Right forelimb (tissue), 1 donor: ENCODE results near the gene PLXNA4.
A peak's percentile ranks its signal among the peaks of the same experiment; 100 is the strongest.

Source experiments
- DNase-seq: peaks from one replicate; pipeline ENCODE4 v3.0.0-alpha.2; 2018

The PLXNA4 gene

DNA sequence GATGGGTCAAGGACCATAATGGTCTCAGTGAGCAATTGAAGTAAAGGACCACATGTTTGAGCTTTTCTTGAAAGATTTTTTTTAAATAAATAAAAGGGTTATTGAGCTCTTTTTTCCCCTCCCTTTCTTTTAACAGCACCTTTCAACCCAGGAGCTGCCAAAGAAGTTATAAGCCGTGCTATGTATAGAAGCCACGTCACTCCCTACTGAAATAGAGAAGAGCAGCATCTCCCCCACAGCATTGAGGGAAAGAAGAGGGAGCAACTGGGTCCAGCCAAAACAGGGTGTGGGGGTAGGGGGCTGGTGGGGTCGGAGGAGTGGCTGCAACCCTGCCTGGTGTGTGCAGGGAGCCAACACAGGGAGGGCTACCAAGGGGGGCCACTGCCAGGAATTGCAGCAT is 227.2 kb downstream of the PLXNA4 start:
- DNase-seq: no peak

DNA sequence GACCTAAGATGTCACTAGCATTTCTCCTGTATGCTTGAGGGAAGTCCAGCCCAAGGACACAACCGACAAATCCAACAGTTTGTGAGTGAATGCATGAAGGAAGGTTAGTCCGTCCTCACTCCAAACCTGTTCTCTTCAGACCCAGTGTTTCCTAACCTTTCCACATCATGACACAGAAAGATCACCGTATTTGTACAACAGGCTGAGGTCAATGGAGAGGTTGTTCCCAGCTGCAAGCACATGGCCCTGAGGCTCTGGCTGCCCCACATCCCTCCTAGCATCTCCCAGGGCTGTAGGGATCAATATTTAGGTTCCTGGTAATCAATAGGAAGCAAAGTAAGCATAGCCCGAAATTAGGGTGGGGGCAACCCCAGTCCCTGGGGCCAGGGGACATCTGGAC is 227.9 kb downstream of the PLXNA4 start:
- no peak for DNase-seq

DNA sequence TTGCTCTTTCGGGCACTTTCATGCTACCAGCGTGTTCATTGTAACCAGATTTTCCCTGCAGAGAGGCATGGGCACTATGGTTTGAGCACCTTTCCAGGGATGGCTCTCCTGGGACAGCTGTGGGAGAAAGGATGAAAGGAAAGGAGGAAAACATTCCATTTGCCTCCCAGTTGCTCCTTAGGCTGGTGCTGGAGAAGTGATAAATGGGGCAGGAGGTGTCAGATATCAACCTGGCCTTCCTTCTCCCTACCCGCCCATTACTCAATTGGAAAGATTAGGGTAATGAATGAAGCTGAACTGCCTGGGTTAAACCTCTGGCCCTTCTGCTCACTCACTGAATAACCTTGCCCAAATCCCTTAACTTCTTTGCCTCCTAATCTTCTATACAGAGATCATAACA is 228.4 kb downstream of the PLXNA4 start:
- DNase-seq: no peak

DNA sequence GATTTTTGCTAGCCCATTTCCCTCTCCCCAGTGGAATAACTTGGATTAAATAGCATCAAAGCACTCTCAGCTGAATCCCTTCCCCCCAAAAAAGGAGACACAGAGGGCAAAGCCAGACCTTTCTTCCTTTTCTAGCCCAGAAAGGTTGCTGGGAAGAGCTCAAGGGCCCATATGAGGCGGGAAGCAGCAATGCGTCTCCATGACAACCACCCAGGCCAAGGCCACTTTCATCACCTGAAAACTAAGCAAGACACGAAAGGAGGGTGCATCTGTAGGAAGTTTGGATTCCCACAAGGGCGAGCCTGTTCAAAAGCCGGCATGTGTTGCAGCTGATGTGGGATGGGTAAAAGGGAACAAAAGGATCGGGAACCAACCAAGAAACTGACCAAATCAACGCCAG is 229.1 kb downstream of the PLXNA4 start:
- no peak for DNase-seq

DNA sequence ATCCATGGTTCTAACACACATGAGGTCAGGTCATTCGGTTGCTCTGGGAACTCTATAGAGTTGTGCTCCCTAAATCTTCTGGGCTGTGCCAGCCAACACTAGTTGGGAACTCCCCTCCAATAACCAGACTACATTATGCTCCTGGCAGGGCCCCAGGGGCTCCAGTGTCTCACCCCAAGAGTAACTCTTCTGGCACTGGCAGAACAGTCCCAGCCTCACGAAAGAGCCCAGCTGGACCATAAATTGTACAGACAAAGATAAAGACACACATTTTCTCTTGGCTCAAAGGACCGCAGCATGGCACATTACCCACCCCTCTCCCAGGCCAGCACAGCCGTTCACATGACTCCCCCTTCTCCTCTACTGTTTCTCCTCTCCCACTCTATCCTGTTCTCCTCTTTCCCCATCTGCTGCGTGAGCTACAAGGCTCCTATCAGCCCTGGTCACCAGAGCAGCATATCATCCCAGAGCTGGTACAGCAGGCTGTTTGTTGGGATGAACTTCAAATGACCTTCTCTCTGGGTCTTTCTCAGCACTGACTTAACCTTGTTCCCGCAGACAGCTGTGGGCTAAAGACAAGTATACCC is 230.6 kb downstream of the PLXNA4 start:
- DNase-seq: no peak

DNA sequence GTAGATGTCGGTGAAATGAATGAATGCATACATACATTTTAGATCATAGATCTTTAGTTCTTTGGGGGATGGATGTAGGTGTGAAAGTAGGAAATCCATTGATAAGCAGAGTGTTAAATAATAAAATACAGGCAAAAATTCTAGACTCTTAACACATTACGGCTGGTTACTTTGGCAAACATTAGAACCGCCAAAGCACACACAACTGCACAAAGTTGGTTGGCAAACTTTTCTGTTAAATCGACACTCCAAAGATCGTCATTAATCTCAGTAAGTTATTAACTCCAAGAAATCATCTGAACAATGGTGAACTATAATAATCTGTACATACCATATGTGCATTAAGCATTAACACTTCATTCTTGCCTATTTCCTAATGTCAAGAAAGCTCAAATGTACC is 231.2 kb downstream of the PLXNA4 start:
- DNase-seq: no peak

DNA sequence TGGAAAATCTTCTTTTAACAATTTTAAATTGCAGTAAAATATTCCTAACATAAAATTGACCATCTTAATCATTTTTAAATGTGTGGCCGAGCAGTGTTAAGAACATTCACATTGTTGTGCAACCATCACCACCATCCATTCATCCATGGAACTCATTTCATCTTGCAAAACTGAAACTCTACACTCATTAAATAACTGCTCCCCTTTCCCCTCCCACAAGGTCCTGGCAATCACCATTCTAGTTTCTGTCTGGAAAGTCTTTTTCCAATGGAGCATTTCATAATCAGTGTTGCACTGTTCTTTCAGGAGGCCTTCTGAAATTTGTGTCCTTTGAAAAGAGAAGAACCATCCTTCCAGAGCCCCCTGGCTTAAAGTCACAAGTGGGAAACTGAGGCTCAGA is 233.1 kb downstream of the PLXNA4 start:
- DNase-seq: no peak

DNA sequence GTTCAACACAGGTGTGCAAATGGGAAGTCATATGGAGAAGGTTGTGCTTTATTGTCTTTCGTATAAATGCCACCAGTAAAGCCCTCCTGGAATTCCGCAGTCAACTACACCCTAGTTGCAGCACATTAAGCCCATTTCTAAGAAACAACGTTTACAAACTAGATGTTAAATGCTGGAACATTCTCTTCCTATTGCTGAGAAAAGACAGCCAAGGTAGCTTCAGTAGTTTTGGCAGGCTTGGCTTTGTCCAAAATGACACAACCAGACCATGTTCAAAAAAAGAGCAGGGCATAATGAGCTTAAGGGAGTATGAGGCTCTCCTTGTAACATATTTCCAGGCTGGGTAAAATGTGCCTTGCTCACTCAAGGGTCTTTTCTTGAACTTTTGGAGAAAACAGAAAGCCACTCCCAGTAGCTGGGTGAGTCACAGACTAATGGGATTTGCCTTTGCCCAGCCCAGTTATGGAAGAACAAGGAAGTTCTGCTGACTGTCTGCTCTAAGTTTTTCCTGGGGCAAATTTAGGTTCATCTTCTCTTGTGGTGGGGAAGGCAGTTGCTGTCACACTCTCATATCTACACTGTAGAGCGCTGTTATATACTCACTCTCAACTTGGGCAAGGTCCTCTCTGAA is 238.7 kb downstream of the PLXNA4 start:
- no peak for DNase-seq

DNA sequence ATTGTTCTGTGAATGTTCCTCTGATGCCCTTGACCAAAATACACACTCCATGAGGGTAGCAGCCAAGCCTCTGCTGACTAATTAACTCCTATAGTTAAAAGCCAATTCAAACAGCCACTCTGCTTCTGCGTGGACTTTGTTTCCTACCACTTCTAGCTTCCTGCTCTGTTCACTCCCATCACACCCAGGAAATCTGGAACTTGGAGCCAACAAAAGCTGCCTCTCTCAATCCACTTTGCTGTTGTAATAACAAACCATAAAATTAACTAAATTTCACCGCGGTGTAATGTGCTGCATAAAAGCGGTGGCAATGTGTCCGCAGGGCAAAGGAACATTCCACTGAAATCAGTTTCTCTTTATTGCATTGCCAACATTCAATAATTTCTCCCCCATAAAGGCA is 239.5 kb downstream of the PLXNA4 start:
- no peak for DNase-seq

DNA sequence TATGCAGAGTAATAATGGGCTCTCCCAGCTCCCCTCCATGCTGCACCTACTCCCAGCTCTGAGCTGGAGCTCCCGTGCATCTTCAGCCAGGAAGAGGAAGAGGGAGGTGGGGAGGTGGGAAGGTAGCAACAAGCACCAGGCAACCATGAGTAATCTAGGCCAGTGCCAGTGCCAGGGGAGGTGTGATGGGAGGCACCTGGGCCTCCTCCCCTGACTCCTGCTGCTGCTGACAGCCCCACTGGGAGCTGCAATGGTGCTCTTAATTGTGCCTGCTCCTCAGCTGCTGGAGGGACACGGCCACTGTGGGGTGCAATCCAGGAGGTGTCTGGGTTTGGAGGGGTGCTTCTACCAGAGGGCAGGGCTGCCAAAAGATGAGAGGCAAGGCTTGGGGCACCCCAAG is 243.0 kb downstream of the PLXNA4 start:
- no peak for DNase-seq

DNA sequence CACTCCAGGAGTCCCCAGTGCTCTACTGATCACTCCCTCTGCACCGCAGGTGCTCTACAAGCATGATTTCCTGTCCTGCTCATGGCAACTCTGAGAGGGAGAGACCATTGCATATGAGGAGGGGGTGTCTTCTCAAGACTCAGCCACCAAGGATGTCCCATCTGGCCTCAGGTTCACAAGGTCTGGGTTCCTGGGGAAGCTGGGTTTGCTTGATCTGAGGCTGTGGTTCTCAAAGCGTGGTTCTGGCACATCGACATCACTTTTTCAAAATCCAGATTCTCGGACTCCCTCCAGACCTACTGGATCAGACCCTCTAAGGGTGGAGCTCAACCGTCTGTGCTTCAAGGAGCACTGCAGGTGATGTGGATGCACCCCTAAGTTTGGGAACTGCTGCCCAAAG is 247.5 kb downstream of the PLXNA4 start:
- DNase-seq: no peak

DNA sequence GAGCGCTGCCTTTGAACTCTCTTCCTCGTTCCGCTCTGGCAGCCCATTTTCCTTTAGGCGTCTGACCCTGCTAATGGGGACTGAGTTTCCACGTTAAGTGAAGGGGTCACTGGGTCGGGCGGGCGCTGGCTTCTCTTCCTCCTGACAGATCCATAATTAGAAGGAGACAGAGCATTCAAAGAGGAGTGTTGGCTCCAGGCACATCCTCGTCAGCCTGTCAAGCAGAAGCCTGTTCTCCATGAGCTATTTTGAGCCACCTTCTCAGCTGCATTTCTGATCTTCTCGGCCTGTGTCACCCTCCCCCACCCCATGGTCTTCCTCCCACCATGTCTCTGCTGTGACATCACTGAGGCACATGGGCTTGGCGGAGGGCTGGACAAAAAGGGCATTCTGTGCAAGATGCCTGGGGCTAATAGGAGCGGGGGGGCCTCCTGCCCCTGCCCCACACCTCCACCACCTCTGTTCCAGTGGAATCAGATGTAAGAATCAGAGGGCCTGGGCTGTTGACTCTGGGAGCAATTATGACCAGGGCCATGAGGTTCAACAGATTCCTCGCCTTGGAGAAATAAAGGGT is 248.1 kb downstream of the PLXNA4 start:
- DNase-seq: no peak

DNA sequence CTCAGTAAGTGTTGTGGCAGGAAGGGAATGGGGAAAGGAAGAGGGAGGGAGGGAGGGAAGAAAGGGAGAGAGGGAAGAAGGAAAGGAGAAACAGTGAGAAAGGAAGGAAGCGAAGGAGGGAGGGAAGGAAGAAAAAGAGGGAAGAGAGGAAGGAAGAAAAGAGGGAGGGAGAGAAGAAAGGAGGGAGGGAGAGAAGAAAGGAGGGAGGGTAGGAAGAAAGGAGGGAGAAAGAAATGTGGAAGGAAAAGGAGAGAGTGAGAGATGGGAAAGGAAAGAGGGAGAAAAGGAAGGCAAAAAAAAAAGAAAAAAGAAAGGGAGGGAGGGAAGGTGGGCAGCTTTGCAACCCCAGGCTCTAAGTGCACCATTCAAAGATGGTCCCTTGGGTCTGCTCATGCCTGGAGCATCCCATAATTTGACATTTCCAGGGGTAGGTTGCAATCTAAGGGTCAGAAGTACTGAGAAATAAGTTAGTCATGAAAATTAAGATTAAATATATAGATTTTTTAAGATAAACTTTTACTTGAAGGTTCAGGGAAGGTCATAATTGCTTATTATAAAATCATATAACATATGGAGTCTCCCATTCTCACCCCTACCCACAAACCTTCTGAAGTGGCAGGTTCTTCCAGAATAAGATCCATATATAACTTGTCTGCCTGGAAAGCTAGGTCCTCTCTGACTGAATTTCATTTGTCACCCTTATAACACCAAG is 249.2 kb downstream of the PLXNA4 start:
- DNase-seq: no peak

DNA sequence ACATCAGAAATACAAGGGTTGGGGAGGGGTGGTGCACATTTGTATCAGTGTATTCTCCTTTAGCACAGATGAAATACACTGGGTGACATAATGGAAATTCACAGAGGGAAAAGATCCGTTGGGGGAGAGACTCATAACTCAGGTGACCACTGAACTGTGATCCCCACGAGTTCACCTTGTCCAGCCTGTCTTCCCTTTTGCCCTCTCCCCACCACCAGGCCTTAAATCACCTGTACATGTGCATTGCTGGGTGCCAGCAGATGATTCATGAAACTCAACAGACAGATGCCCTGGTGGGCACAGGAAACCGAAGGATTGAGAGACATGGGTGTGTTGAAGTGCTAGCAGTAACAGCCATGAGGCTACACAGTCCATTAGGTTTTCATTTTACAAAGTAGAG is 253.3 kb downstream of the PLXNA4 start:
- no peak for DNase-seq

DNA sequence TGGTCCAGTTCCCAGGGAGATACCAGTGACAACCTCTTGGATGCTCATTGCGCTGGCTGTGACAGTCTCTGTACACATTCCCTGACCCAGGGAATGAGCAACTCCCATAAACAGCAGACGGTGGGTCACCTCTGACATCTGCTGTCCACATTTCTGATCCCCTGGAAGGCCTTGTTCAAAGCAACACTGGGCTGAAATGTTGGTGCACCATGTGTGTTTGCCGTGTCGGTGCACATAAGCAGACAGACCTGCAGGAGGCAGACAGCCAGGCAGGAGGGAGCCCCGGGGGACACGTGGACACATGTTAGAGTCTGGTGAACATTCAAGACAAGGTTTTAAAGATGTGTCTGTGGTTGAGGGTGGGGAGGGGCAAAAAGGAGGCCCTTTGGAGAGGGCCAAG is 254.9 kb downstream of the PLXNA4 start:
- no peak for DNase-seq

DNA sequence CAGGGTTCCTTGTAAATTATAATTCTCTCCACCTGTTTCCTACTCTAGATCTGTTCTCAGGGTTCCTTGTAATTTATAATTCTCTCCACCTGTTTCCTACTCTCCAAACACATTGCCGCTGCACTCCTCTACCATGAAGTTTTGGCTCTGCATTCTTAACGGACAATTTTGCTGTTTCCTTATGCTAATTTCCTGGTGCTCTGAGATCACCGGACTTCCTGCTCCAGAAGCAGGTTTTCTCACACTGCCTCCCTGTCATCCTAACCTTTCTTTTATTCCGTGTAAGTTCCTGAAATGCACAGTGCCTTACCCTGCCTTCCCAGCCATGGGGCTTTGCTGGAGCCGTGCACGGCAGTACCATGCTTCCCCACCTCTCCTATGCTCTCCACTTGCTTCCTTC is 256.8 kb downstream of the PLXNA4 start:
- no peak for DNase-seq

DNA sequence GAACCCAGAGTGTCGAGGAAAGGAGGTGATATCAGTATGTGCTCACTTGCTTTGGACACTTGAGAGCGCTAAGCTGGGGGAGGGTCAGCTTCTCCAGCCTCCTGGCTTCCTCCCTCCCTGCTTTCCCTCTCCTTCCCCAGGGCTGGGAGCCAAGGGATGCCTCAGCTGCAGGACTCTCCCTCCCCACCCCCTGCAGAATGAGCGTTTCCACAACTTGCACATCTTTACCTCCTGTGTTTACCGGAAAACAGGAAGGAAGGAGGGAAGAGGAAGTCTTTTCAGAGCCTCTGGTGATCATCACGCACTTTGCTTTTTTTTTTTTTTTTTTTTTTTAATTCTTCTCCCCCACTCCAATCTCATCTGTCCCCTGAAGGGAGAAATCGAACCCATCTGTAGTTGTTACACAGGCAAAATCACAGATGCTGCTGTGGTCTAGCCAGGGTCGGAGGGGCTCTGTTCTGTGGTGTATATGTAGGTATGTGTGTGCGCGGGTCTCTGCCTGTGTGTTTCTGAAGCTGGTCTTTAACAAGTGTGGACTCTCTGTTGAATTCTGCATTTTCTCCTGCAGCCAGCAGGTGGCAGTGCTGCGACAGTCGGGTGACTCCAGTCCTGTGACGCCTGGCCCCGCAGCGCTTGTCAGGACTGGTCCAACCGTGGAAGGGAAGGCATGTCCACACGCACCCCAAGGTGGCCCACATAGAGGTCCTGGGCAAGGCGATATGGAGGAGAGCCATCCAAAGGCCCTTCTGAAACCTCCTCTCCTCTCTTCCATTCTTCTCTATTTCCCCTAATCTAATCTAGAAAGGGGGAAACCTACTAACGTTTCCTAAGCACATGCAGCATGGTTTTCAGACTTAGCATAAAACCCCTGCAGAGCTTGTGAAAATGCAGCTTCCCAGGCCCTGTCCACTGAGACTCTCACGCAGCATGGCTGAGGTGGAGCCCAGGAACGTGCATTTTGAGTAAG is 257.6 kb downstream of the PLXNA4 start:
- peak; percentile 89 for DNase-seq

DNA sequence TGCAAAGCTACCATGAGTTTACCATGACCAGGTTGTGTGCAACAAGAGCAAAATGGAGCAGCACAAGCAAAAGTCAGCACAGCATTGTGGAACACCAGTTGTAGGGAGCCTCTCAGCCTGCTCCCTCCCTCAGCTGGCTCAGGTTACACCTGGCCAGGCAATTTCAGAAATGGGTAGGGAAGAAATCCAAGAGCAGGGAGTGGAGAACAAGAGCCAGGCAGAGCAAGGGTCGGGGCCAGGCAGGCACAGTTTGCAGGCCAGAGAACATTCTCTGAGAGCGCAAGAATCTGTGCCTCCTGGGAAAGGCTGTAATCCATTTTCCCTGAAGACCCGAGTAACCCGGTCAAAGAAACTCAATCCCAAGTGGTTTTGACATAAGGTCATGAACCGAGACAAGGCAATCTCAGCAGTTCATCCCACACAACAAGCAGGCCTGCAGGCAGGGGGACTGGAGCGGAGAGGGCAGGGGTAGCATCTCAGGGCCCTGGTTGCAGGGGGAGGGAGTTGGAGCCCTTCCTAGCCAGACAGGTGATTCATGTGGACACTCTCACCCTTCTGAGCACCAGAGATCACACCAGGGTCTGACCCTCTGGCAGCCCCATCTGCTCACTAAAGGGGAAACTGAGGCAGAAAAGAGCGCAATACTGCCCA is 258.4 kb downstream of the PLXNA4 start:
- no peak for DNase-seq

DNA sequence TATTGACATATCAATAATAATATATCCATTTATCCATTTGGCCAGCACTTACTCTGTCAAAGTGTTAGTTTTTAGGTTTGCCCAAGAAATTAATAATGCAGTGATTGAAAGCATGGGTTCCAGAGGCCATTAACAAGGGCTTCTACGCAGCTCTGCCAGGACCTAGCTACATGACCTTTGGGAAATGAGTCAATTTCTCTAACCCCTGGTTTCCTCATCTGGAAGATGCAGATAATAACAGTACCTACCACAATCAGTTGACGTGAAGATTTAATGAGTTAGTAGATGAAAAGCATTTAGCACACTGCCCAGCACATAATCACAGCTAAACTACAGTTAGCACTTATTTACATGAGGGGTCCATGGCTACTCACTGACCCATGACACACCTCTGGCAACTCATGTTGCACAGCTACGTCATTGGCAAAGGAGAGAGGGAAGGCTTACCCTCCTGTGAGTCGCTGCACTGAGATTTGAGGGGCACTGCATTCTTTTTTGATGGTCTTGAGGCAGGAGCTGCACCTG is 263.7 kb downstream of the PLXNA4 start:
- no peak for DNase-seq

DNA sequence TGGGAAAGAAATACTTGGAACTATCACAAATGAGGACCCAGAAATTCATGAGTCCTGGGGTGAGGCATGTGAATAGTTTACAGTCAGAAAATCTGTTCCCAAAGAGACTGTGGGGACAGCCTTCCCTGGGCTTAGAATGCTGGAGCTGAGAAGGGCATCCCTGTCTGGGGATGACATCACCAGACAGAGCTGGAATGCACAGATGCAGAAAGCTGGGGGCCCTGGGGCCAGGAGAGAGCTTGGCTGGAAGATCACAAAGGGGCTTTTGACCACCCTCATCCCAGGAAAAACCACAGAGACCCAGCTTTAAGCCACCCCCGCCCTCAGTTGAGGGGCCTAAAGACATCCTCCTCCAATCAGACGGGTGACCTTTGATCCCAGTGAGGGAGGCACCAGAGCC is 264.5 kb downstream of the PLXNA4 start:
- no peak for DNase-seq

DNA sequence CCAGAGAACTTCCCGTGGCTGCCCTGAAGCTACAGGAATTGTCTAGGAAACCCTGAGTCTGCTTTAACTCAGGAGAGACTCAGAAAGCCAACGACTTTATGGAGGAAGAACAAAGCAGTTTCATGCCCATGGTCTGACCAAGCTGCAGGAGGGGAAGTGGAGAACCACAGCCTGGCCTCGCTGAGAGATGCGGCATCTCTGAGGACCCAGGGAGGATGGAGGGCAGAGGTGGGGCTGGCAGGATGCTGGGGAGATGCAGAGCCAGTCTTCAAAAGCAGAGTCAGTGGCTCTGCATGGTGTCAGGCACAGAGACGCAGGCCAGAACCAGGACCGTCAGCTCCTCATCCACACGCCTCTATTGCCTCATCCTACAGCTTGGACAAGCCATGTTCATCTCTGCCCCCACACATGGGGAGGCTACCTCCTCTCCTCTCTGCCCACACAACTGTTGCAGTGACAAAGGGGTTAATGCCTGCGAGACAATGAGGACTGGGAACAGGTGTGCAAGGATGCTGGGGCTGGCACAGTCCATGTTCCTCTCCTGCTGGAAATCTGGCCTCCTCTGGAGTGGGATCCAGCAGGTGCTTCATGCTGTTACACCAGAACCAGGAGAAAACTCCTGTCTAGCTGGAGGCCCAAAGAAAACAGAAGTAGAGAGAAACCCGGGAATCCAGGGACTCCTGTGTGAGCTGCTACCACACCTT is 267.0 kb downstream of the PLXNA4 start:
- DNase-seq: no peak

DNA sequence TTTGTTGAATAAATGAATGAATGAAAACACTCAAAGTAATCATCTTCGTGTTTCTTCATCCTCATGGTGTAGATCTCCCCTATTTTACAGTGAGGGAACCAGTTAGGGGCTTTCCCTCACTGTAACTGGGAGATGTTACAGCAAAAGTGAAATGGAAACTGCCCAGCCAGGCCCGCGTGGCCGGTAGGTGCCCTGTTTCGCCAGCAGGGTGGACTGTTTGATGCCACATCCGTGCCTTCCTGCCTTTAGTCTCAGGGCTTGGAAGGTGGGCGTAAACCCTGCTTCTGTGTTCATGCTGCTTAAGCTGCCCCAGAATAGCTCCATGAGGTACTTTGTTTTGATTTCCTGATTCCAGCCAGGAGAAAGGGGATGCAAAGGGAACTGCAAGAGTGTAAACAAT is 268.8 kb downstream of the PLXNA4 start:
- DNase-seq: no peak
